Measurements from ENCODE around the gene CASP12. TPM values are rescaled to one million over a fixed set of nuclear protein-coding genes. Genes with fewer than 3 reads are reported as not detected.

CASP12 gene
- total RNA-seq (2022; extraction: Qiagen RNA extraction) = not detected in 5 replicates

DNA sequence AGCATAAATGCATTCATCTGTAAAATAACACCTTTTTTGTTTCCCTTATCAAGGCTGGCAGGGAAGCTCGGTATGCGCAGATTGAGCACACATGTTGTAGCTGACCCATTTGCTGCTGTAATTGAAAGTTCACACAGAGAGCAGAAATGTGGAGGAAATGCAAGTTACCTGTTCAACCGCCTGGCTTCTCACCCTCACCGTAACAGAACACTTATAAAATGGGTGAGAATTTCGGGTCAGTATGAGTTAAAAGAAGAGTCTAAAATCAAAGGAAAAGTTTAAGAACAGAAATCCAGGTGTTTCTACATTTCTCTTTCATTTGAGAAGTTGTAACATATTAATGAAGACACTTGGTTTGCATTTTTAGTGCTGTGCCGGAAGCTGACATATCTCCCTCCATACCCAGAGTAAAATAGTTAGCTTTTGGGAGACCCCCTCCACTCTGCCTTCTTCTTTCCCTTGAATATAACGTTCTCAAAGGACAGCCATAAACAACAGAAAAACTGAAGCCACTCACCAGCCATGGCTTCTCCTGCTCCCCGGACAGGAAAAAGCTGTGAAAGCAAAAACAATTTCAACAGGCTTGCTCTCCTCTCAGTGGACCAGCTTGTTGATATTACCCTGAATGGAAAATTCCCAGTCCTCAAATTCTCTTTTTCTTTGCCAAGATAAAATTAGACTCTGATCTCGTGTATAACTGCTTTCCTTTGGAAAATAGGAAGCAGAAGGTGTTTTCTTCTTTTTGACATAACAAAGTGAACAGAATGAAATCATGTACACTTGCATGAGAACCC, at the start of gene CASP12:
CASP12 (minus strand) TSS at position 570 of the 794 bp plus-strand sequence.

Other genes with a start within 250 kb of the CASP12 start
- 3.5 to 6.9 TPM (median 4.7 TPM) in 5 replicates for gene CASP4, start 70.1 kb upstream of the CASP12 start, total RNA-seq (2022; extraction: Qiagen RNA extraction)
- gene CASP5, start 124.7 kb upstream of the CASP12 start, total RNA-seq (2022; extraction: Qiagen RNA extraction) = not detected in 5 replicates
- 0.45 to 1.0 TPM (median 0.57 TPM) in 3 of 5 replicates, not detected in the others for gene CASP1, start 136.7 kb upstream of the CASP12 start, total RNA-seq (2022; extraction: Qiagen RNA extraction)
- not detected in 5 replicates for gene CARD16, start 146.9 kb upstream of the CASP12 start, total RNA-seq (2022; extraction: Qiagen RNA extraction)
- not detected in 5 replicates for gene CARD18, start 241.3 kb upstream of the CASP12 start, total RNA-seq (2022; extraction: Qiagen RNA extraction)